CD4-positive, alpha-beta T cell treated with Interleukin-15 for 1 hour (primary cell): ENCODE data around the gene OR2AT4.
"Not testable (repeated sequence)": the region's sequence is repeated elsewhere in the genome, so short reads cannot be mapped to it uniquely, and the experiment has no call there.

Experiments
- DNase-seq: peaks from one replicate; pipeline ENCODE4 v3.0.0-alpha.2; 2020

OR2AT4 gene

GRCh38 chr11:75101424-75102128 is 4.9 kb upstream of the OR2AT4 start:
- DNase-seq, result no peak

GRCh38 chr11:75100314-75100713 is 3.6 kb upstream of the OR2AT4 start:
- peak; percentile 40 for DNase-seq

GRCh38 chr11:75099635-75100034 is 3.0 kb upstream of the OR2AT4 start:
- DNase-seq, result no peak

- DNase-seq, result not testable (repeated sequence)
These were observed 2.3 kb upstream of the OR2AT4 start for GRCh38 chr11:75098835-75099439.

- not testable (repeated sequence) for DNase-seq
These were observed 1.5 kb upstream of the OR2AT4 start for GRCh38 chr11:75098181-75098580.

- no peak for DNase-seq
These were observed 489 bp upstream of the OR2AT4 start for GRCh38 chr11:75097173-75097557.

- not testable (repeated sequence) for DNase-seq
These were observed 2.3 kb downstream of the OR2AT4 start for GRCh38 chr11:75094382-75094781.

- no peak for DNase-seq
These were observed 6.0 kb downstream of the OR2AT4 start for GRCh38 chr11:75090671-75091177.

- no peak for DNase-seq
These were observed 9.1 kb downstream of the OR2AT4 start for GRCh38 chr11:75087319-75088305.

- no peak for DNase-seq
These were observed 11.8 kb downstream of the OR2AT4 start for GRCh38 chr11:75084883-75085282.

GRCh38 chr11:75083217-75083605 is 13.5 kb downstream of the OR2AT4 start:
- DNase-seq, result no peak

- DNase-seq, result no peak
These were observed 14.0 kb downstream of the OR2AT4 start for GRCh38 chr11:75082601-75083216.

GRCh38 chr11:75079546-75079945 is 17.1 kb downstream of the OR2AT4 start:
- DNase-seq, result no peak

- no peak for DNase-seq
These were observed 18.4 kb downstream of the OR2AT4 start for GRCh38 chr11:75078233-75078632.

GRCh38 chr11:75077316-75077715 is 19.4 kb downstream of the OR2AT4 start:
- DNase-seq, result no peak

- no peak for DNase-seq
These were observed 20.0 kb downstream of the OR2AT4 start for GRCh38 chr11:75076671-75077070.

- no peak for DNase-seq
These were observed 23.1 kb downstream of the OR2AT4 start for GRCh38 chr11:75073459-75074190.

- DNase-seq, result no peak
These were observed 24.1 kb downstream of the OR2AT4 start for GRCh38 chr11:75072582-75072981.

GRCh38 chr11:75069473-75069872 is 27.2 kb downstream of the OR2AT4 start:
- no peak for DNase-seq

- DNase-seq, result no peak
These were observed 27.7 kb downstream of the OR2AT4 start for GRCh38 chr11:75068993-75069392.

- DNase-seq, result no peak
These were observed 28.1 kb downstream of the OR2AT4 start for GRCh38 chr11:75068559-75068958.

- DNase-seq, result no peak
These were observed 30.6 kb downstream of the OR2AT4 start for GRCh38 chr11:75066061-75066460.
